IMR-90 (cell line): ENCODE data around the gene THRA. TPM values are rescaled to one million over a fixed set of nuclear protein-coding genes. Genes with fewer than 3 reads are reported as not detected.
"Not testable (repeated sequence)": the region's sequence is repeated elsewhere in the genome, so short reads cannot be mapped to it uniquely, and the experiment has no call there.

Source experiments
- ATAC-seq: fragments of 200-7000 bp; cut with Tn5 transposase; 2 replicates; pipeline ENCODE4 v1.9.1; 2020; ENCODE audit warnings: low read depth, mild to moderate bottlenecking, moderate library complexity
- BruUV-seq: library from RNA; stranded (reverse); fragments of 400-500 nt; replicated peaks from 2 replicates; lab custom pipeline; 2021; lab: Mats Ljungman, UMichigan
- CTCF ChIA-PET: fragments of 300-600 bp; formaldehyde crosslinking; extraction: SDS; loops from one replicate; lab custom pipeline; 2021; ENCODE audit warnings: antibody characterized with exemption; lab: Yijun Ruan, JAX
- POLR2A ChIA-PET: fragments of 300-600 bp; sonication (Branson Sonifier 250); formaldehyde crosslinking; loops from one replicate; lab custom pipeline; 2022; ENCODE audit warnings: antibody characterized with exemption; ENCODE audit not compliant: unreplicated experiment; lab: Charles Lee
- DNase-seq: peaks from one replicate; pipeline ENCODE4 v3.0.0; 2013
- H2AFZ ChIP-seq: replicated peaks from 2 replicates; pipeline ENCODE3; 2013; ENCODE audit warnings: low read length, mild to moderate bottlenecking; ENCODE audit not compliant: poor library complexity
- H2AK5ac ChIP-seq: 2 replicates; pipeline ENCODE4 v1.6.1; 2013; ENCODE audit warnings: low read depth, low read length, inconsistent platforms
- H2AK9ac ChIP-seq: replicated peaks from 2 replicates; pipeline ENCODE3; 2013; ENCODE audit warnings: mild to moderate bottlenecking, low read depth, low read length, moderate library complexity; ENCODE audit not compliant: poor library complexity
- H2BK120ac ChIP-seq: 2 replicates; pipeline ENCODE4 v1.6.1; 2013; ENCODE audit warnings: low read depth, low read length, inconsistent platforms
- H2BK15ac ChIP-seq: 3 replicates; pipeline ENCODE4 v1.6.1; 2013; ENCODE audit warnings: low read depth, low read length, inconsistent platforms
- H2BK20ac ChIP-seq: 2 replicates; pipeline ENCODE4 v1.6.1; 2013; ENCODE audit warnings: low read depth, mild to moderate bottlenecking, inconsistent platforms, low read length, moderate library complexity
- H2BK5ac ChIP-seq: 2 replicates; pipeline ENCODE4 v1.6.1; 2013; ENCODE audit warnings: mild to moderate bottlenecking, low read depth, low read length, inconsistent platforms; ENCODE audit not compliant: poor library complexity, severe bottlenecking
- H3K14ac ChIP-seq: replicated peaks from 2 replicates; pipeline ENCODE4 v1.6.1; 2013; ENCODE audit warnings: low read depth, low read length, inconsistent platforms
- H3K18ac ChIP-seq: 2 replicates; pipeline ENCODE4 v1.6.1; 2013; ENCODE audit warnings: low read depth, low read length, control low read depth
- H3K23ac ChIP-seq: 2 replicates; pipeline ENCODE4 v1.6.1; 2013; ENCODE audit warnings: low read depth, low read length, inconsistent platforms
- H3K27ac ChIP-seq: 2 replicates; pipeline ENCODE4 v1.5.1; 2013; ENCODE audit warnings: mild to moderate bottlenecking, control low read depth, low read length; ENCODE audit not compliant: insufficient read depth
- H3K27me3 ChIP-seq: 2 replicates; pipeline ENCODE4 v1.6.1; 2013; ENCODE audit warnings: low read length; ENCODE audit not compliant: control insufficient read depth, insufficient read depth
- H3K36me3 ChIP-seq: 2 replicates; pipeline ENCODE4 v1.6.1; 2013; ENCODE audit warnings: low read length, mixed read lengths; ENCODE audit not compliant: control insufficient read depth, insufficient read depth
- H3K4ac ChIP-seq: 2 replicates; pipeline ENCODE4 v1.6.1; 2013; ENCODE audit warnings: low read depth, low read length, inconsistent platforms
- H3K4me1 ChIP-seq: 2 replicates; pipeline ENCODE4 v1.6.1; 2013; ENCODE audit warnings: low read length, mixed read lengths; ENCODE audit not compliant: control insufficient read depth, insufficient read depth
- H3K4me2 ChIP-seq: 2 replicates; pipeline ENCODE4 v1.6.1; 2013; ENCODE audit warnings: low read depth, mild to moderate bottlenecking, control low read depth, low read length, moderate library complexity
- H3K4me3 ChIP-seq: 2 replicates; pipeline ENCODE4 v1.5.1; 2013; ENCODE audit warnings: low read depth, mild to moderate bottlenecking, control low read depth, low read length, moderate library complexity; ENCODE audit not compliant: insufficient read depth
- H3K56ac ChIP-seq: 2 replicates; pipeline ENCODE4 v1.6.1; 2013; ENCODE audit warnings: low read length, inconsistent platforms; ENCODE audit not compliant: insufficient read depth; ENCODE audit errors: extremely low read depth
- H3K79me1 ChIP-seq, 2 experiments: 2 replicates each; pipeline ENCODE4 v1.6.1; 2013; ENCODE audit warnings: low read length in 2 of 2, inconsistent platforms in 1 of 2, low read depth in 1 of 2
- H3K9ac ChIP-seq: 2 replicates; pipeline ENCODE4 v1.6.1; 2013; ENCODE audit warnings: low read depth, low read length, control low read depth
- H3K9me1 ChIP-seq: 2 replicates; pipeline ENCODE4 v1.6.1; 2013; ENCODE audit warnings: low read length, inconsistent platforms; ENCODE audit not compliant: insufficient read depth
- H3K9me3 ChIP-seq: 2 replicates; pipeline ENCODE4 v1.6.1; 2013; ENCODE audit warnings: low read length; ENCODE audit not compliant: control insufficient read depth, insufficient read depth
- H4K20me1 ChIP-seq: 2 replicates; pipeline ENCODE4 v1.6.1; 2013; ENCODE audit warnings: low read length, inconsistent platforms; ENCODE audit not compliant: insufficient read depth
- H4K5ac ChIP-seq: 2 replicates; pipeline ENCODE4 v1.6.1; 2013; ENCODE audit warnings: mild to moderate bottlenecking, low read depth, low read length, control low read depth
- H4K8ac ChIP-seq, 2 experiments: 2 replicates each; pipeline ENCODE4 v1.6.1; 2013; ENCODE audit warnings: low read depth in 2 of 2, low read length in 2 of 2, control low read depth in 1 of 2, inconsistent platforms in 1 of 2
- H4K91ac ChIP-seq: 2 replicates; pipeline ENCODE4 v1.6.1; 2013; ENCODE audit warnings: low read depth, low read length, inconsistent platforms; ENCODE audit not compliant: insufficient read depth
- CTCF ChIP-seq: conservative IDR thresholded peaks from 2 replicates; pipeline ENCODE4 v1.5.1; 2012; ENCODE audit warnings: mild to moderate bottlenecking, low read depth, low read length, improper control_type of control experiment
- ELK1 ChIP-seq: fragments of 150-350 bp; IDR thresholded peaks from 2 replicates; pipeline ENCODE4 v1.6.1; 2016; ENCODE audit warnings: low read depth, mild to moderate bottlenecking, low read length, moderate library complexity, borderline replicate concordance
- WGBS, 2 experiments: methylation state at CpG; one replicate each; pipeline versions ENCODE4 v1.1.5 to v1.1.7; 2013; ENCODE audit warnings: missing lambda C conversion rate in 2 of 2; ENCODE audit not compliant: insufficient read length in 1 of 2; ENCODE audit errors: extremely low coverage in 2 of 2; 5-methylcytosine and 5-hydroxymethylcytosine counted together
- dilution Hi-C: fragments of 300-500 bp; cut with HindIII; formaldehyde crosslinking; loops from one replicate; pipeline ENCODE4 v1.14.3; 2018; ENCODE audit warnings: low sequenced_read_pairs; ENCODE audit not compliant: unreplicated experiment
- in situ Hi-C: fragments of 300-500 bp; cut with MboI; formaldehyde crosslinking; loops from 3 replicates; pipeline ENCODE4 v1.14.3; 2019; ENCODE audit warnings: low sequenced_read_pairs, inconsistent platforms, mixed read lengths
- intact Hi-C: fragments of 100-400 bp; cut with micrococcal nuclease; formaldehyde crosslinking; loops from 2 replicates; pipeline ENCODE4 v1.10.0; 2022
- polyA plus RNA-seq, 3 experiments: library from polyadenylated mRNA; depleted of rRNA; stranded (reverse); fragments of >200 nt; gene quantifications; 2 replicates each; pipeline ENCODE4 v1.2.3, GENCODE V29; 2012; ENCODE audit warnings: low replicate concordance in 1 of 3
- total RNA-seq: library from RNA; depleted of rRNA; stranded (reverse); fragments of >200 nt; gene quantifications from 2 replicates; pipeline ENCODE4 v1.2.3, GENCODE V29; 2012

Gene THRA
- total and polyA plus RNA-seq, 2 of the 4 experiments (the other 2 are of a cell fraction): 22.0 to 23.4 TPM

DNA sequence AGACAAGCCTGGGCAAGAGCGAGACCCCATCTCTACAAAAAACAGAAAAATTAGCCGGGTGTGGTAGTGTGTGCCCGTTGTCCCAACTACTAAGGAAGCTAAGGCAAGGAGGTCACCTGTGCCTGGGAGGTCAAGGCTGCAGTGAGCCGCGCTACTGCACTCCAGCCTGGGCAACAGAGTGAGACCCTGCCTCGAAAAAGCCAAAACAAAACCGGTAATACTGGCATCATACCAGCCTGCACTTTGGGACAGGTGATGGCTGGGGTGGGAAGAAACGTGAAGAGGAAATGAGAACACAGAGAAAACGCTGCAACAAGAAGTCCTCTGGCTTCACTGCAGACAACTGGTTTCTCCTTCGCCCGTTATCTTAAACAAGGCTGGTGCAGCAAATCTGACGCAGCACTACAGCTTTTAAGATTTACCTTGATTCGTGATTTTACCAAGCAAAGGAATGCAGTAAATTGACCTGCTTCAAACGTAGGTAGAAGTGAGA lies 76.8 kb downstream of the THRA start:
- dilution Hi-C loops (no loop called here), in situ Hi-C loops (no loop called here), intact Hi-C loops (loop anchor here (1.0 kb wide), 1 partner anchor 26 kb away; no protein-coding TSS in a partner anchor)
- peak overlapping the region; percentile 100 for H3K23ac ChIP-seq
- peak overlapping the region; percentile 96 for H2BK5ac ChIP-seq
- peak overlapping the region; percentile 77 for H2AK5ac ChIP-seq
- ChIA-PET CTCF (interaction anchor here (1.0 to 1.1 kb wide), 2 partner anchors 11 to 26 kb away, joined by 3 to 5 read pairs; no protein-coding TSS in a partner anchor), POLR2A (interaction anchor here (1.5 to 1.6 kb wide), 2 partner anchors 17 to 41 kb away, joined by 4 to 5 read pairs; partner anchors contain the start of gene MSL1)
- H4K91ac ChIP-seq: peak overlapping the region; percentile 93
- H3K9ac ChIP-seq: peak overlapping the region; percentile 84
- no peaks in the 10 kb centered on the region for H3K27me3 ChIP-seq
- peak overlapping the region; percentile 89 for H3K4me2 ChIP-seq
- H3K18ac ChIP-seq: peak overlapping the region; percentile 85; the same call in 1 of the 2 replicates
- H2AK9ac ChIP-seq: peak overlapping the region; percentile 90
- WGBS, 2 experiments: 35% methylated on average over 5 of the region's 14 CpGs; no CpG with 5 or more reads in 1 of the 2 experiments
- no peaks in the 10 kb centered on the region for H4K20me1 ChIP-seq
- no peak for TF ChIP-seq ELK1
- no peak for TF ChIP-seq CTCF
- peaks cover 27 to 44% of the 10 kb centered on the region in 2 experiments for H3K79me1 ChIP-seq
- peak overlapping the region; percentile 55; the same call in 1 of the 3 replicates for H2BK15ac ChIP-seq
- peak overlapping the region; percentile 95 for H3K56ac ChIP-seq
- H3K4ac ChIP-seq: peak overlapping the region; percentile 99
- peak; percentile 0 for ATAC-seq
- H3K4me3 ChIP-seq: peak overlapping the region; percentile 58
- peaks cover 19% of the 10 kb centered on the region for H3K36me3 ChIP-seq
- H3K27ac ChIP-seq: peak overlapping the region; percentile 81
- peak overlapping the region; percentile 84 for H2AFZ ChIP-seq
- H2BK20ac ChIP-seq: peak overlapping the region; percentile 3
- peaks cover 4% of the 10 kb centered on the region for H3K4me1 ChIP-seq
- BruUV-seq: TSS peak; percentile 85
- no peaks in the 10 kb centered on the region for H3K9me3 ChIP-seq
- DNase-seq: no peak
- H4K8ac ChIP-seq: peak overlapping the region; percentile 76 to 100
- peak overlapping the region; percentile 100 for H3K14ac ChIP-seq
- H3K9me1 ChIP-seq: 0 out of 2 replicates have a peak, but pooled peaks cover 3% of the 10 kb centered on the region
- peak overlapping the region; percentile 95 for H4K5ac ChIP-seq
- H2BK120ac ChIP-seq: peak overlapping the region; percentile 91

DNA sequence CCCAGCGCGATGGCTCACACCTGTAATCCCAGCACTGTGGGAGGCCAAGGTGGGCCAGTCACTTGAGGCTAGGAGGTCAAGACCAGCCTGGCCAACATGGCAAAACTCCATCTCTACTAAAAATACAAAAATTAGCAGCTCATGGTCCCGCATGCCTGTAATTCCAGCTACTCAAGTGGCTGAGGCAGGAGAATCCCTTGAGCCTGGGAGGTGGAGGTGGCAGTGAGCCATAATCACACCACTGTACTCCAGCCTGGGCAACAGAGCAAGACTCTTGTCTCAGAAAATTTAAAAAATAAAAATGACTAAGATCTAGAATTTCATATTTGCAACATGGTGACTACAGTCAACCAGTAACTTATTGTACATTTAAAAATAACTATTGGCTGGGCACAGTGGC lies 80.4 kb downstream of the THRA start:
- H3K27ac ChIP-seq, H3K27me3 ChIP-seq, H3K9ac ChIP-seq, H3K4me2 ChIP-seq, H2AK5ac ChIP-seq, H4K20me1 ChIP-seq, H3K4me1 ChIP-seq, H4K8ac ChIP-seq, DNase-seq, H2AK9ac ChIP-seq, H3K14ac ChIP-seq, H4K91ac ChIP-seq, in situ Hi-C loops, H3K18ac ChIP-seq, BruUV-seq, H4K5ac ChIP-seq, H2AFZ ChIP-seq, H3K56ac ChIP-seq, H2BK15ac ChIP-seq, H3K23ac ChIP-seq, H2BK120ac ChIP-seq, H2BK5ac ChIP-seq, POLR2A ChIA-PET, dilution Hi-C loops, H3K9me1 ChIP-seq, H3K9me3 ChIP-seq, ATAC-seq, H3K4me3 ChIP-seq, H3K4ac ChIP-seq, intact Hi-C loops, H2BK20ac ChIP-seq: not testable (repeated sequence)
- no CpG with 5 or more reads among the region's 3 CpGs for WGBS, 2 experiments
- CTCF ChIA-PET: interaction anchor here (0.6 kb wide), 1 partner anchor 105 kb away, joined by 3 read pairs; no protein-coding TSS in a partner anchor
- H3K79me1 ChIP-seq: peaks cover 37 to 56% of the 10 kb centered on the region in 2 experiments
- peaks cover 20% of the 10 kb centered on the region for H3K36me3 ChIP-seq
